ENCODE measurements around the gene SCART1.
"Not testable (repeated sequence)": the region's sequence is repeated elsewhere in the genome, so short reads cannot be mapped to it uniquely, and the experiment has no call there.

The SCART1 gene

GRCh38 chr10:133456041-133456951 lies 2.6 kb downstream of the SCART1 start:
- DNase-seq: no peak

DNA sequence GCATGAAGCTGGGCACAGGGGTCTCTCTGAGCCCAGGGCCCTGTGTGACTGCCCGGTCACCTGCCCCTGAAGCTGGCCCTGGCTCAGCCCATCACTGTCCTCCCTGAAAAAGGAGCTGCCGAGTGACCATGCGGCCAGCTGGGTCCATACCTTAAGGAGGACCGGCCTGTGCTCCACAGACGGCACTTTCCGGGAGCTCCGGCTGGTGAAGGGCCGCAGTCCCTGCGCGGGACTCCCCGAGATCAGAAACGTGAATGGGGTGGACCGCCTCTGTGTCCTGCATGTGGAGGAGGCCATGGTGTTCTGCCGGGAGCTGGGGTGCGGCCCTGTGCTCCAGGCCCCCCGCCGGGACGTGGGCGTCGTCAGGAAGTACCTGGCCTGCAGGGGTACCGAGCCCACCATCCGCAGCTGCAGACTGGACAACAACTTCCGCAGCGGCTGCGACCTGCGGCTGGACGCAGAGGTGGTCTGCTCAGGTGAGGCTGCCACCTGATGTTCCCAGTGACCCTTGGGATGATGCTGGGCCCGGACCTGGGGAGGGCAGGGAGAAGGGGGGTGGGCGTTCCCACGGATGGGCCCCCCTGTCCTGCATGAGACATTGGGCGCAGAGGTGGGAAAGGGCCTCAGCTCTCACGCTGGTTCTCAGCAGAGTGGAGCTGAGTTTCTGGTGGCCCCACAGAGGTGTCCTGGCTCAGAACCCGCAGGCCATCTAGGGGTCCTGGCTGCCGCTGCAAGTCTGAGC lies 3.5 kb downstream of the SCART1 start:
- no peak for DNase-seq

DNA sequence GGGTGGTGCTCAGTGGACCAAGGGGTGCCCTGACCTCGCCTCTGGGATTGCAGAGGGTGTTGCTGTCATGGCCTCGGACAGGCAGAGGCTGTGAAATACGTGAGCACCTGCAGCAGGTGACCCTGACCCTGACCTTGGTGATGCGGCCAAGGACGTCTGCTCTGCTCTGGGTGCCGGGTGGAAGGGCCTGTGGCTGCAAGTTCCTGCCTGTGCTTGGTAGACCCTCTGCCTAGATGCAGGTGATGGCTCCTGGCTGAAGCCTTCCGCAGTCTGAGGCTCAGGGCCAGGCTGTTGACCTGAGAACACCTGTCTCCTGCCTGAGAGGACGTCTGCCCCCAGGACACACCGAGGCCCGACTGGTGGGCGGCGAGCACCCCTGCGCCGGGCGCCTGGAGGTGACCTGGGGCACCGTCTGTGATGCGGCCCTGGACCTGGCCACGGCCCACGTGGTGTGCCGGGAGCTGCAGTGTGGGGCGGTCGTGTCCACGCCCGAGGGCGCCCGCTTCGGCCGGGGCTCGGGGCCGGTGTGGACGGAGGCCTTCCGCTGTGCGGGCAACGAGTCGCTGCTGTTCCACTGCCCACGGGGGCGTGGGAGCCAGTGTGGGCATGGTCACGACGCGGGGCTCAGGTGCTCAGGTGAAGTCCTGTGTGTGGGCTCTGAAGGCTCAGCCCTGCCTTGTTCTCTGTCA lies 4.4 kb downstream of the SCART1 start:
- no peak for DNase-seq

- no peak for DNase-seq
Measured at GRCh38 chr10:133458710-133459453, 5.1 kb downstream of the SCART1 start.

- DNase-seq: no peak
Measured at GRCh38 chr10:133459454-133460207, 5.9 kb downstream of the SCART1 start.

- no peak for DNase-seq
Measured at GRCh38 chr10:133460208-133460769, 6.5 kb downstream of the SCART1 start.

DNA sequence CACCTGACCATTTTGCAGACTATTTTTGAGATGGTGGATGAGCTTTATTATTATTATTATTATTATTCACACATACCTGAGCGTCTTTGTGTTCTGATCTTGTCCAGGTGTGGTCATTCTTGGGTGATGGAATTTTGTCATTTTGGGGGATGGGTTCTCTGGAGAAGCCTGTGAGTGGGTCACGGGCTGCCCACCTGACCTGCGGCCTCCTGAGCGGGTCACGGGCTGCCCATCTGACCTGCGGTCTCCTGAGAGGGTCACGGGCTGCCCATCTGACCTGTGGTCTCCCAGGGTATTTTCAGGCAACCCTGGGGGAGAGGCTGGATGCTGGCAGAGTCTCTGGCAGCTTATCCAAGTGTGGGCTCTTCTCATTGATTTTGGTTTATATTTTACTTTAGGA lies 7.3 kb downstream of the SCART1 start:
- DNase-seq: no peak

DNA sequence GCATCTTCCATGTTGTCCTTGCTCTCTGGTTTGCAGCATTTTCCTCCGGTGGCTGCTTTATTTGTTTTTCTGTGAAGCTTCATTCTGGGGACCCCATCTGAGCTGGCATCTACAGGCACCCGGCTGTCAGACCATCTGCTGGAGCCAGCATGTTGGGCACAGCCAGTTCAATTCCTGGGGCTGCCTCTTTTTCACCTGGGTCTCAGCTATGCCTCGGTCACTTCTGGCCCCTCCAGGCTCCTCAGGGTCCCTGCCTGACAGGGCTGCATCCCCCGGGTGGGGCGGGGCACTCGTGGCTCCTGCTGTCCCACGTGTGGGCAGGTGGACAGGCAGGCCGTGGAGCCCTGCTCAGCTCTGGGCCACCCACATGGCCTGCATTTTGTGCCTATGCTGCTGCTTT lies 8.1 kb downstream of the SCART1 start:
- no peak for DNase-seq

DNA sequence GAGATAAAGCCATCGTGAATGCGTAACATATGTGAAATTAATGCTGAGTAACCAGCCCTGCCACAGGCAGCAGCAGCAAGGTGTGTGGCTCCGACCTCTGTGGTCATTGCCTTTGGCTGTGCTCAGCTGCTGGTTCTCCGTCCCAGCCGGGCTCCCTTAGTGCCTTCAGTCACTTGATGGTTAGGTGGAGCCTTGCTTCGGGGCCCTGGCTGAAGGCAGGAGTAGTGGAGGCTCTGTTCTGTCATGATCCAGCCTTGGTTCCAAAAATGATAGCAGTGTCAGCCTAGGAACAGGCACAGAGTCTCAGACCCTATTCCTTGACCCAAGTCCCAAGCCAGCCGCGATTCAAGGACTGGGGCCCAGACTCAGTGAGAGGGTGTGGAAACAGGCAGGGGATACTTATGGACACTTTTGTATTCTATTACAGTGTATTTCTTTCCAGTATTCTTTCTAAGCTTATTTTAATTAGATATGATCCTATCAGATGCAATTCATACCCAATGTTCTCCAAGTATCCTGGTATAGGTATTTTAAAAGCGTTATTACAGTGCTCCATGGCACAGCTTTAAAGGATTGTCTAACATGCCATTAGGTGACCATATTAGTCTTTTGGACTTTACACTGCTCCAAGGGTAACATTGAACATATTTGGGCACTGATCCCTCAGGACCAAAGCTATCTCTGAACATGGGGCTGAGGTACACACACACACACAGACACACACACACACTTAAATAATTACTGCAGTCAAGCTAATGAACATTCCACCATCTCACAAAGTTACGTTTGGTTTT lies 9.0 kb downstream of the SCART1 start:
- no peak for DNase-seq

GRCh38 chr10:133464582-133465031 lies 10.9 kb downstream of the SCART1 start:
- DNase-seq: no peak

- no peak for DNase-seq
Measured at GRCh38 chr10:133465191-133465949, 11.6 kb downstream of the SCART1 start.

GRCh38 chr10:133465950-133466474 lies 12.3 kb downstream of the SCART1 start:
- DNase-seq: no peak

DNA sequence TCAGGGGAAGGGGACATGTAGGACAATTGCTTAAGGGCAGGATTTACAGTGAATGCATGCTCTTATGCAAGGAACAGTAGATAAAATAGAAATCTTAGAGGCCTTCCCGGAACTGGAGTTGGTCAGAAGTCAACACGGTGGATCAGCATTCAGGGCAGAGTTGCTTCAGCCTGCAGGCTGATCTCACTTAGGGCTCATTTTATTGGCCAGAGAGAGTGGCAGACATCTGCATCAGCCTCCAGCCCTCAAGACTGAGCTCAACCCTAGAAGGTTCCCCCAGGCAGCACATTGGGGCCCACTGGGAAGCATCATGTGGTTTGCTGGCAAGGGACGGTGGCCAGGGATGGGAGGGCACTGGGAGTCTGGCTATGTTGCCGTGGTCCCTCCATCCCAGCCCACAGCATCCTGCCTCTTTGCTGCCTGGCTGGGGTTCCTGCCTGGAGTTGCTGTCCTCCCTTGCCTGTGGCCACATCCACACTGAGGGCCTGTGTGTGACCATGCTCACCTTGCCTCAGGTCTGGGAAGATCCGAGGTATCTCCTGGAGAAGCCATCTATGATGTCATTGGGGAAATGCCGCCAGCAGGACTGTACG lies 13.0 kb downstream of the SCART1 start:
- no peak for DNase-seq

- no peak for DNase-seq
Measured at GRCh38 chr10:133467286-133467911, 13.7 kb downstream of the SCART1 start.

DNA sequence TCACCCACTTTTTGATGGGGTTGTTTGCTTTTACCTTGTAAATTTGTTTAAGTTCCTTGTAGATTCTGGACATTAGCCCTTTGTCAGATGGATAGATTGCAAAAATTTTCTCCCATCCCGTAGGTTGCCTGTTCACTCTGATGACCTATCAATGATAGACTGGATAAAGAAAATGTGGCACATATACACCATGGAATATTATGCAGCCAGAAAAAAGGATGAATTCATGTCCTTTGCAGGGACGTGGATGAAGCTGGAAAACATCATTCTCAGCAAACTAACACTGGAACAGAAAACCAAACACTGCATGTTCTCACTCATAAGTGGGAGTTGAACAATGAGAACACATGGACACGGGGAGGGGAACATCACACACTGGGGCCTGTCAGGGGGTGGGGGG lies 15.5 kb downstream of the SCART1 start:
- DNase-seq: not testable (repeated sequence)

GRCh38 chr10:133471300-133472109 lies 17.8 kb downstream of the SCART1 start:
- no peak for DNase-seq

DNA sequence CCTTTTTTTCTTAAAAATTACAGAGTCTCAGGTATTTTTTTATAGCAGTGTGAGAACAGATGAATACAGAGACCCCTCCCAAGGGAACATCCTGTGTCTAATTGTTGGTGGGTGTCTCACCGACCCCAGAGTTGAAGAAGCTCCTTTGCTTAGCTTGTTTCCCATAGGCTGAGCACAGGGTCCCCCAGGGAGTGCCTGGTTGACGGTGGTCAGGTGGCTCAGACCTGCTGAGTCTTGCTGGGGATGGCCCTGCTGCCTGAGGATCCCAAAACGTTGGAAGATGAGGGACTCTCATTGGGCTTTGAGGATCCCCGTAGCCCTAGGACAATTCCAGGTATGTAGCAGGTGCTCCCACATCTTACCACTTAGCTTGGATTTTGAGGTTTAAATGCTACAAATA lies 19.5 kb downstream of the SCART1 start:
- DNase-seq: no peak

- DNase-seq: no peak
Measured at GRCh38 chr10:133474027-133474426, 20.3 kb downstream of the SCART1 start.
